B cell (primary cell): ENCODE results near the gene ACSS1.

Experiments used
- CTCF ChIP-seq: fragments of 200-600 bp; IDR thresholded peaks from one replicate; pipeline ENCODE4 v1.8.0; 2022; ENCODE audit warnings: antibody characterized with exemption, mild to moderate bottlenecking
- EZH2 ChIP-seq: IDR thresholded peaks from 2 replicates; pipeline ENCODE4 v1.6.1; 2012; ENCODE audit warnings: borderline replicate concordance, low read depth, mild to moderate bottlenecking, moderate library complexity, low read length; ENCODE audit not compliant: insufficient read depth, poor library complexity, severe bottlenecking

GRCh38 chr20:25008388-25009217 is 49.3 kb downstream of the ACSS1 start:
- TF ChIP-seq EZH2 (no peak), CTCF (no peak)
